ENCODE data around the gene DRD2.

Gene DRD2

GRCh38 chr11:113373981-113374560 is 101.1 kb downstream of the DRD2 start:
- Histone ChIP-seq H3K27ac (no peak overlapping the region), H3K4me3 (ENCODE audit: low read depth, low read length) (no peak overlapping the region), H3K27me3 (replicated peaks) (no peaks in the 10 kb centered on the region), H3K36me3 (replicated peaks) (no peaks in the 10 kb centered on the region)
- in situ Hi-C loops (cut with HindIII; ENCODE audit: low pct_ligation_motif_present, low sequenced_read_pairs), result no loop called here
- no peak for DNase-seq
- no peak for TF ChIP-seq CTCF (IDR thresholded peaks at IDR 0.05; ENCODE audit: low read depth, low read length, missing control alignments)

GRCh38 chr11:113373306-113373705 is 101.9 kb downstream of the DRD2 start:
- no peak for TF ChIP-seq CTCF (IDR thresholded peaks at IDR 0.05; ENCODE audit: low read depth, low read length, missing control alignments)

GRCh38 chr11:113372309-113372708 is 102.9 kb downstream of the DRD2 start:
- DNase-seq, result no peak
- Histone ChIP-seq H3K27me3 (replicated peaks) (no peaks in the 10 kb centered on the region), H3K36me3 (replicated peaks) (no peaks in the 10 kb centered on the region), H3K4me3 (ENCODE audit: low read depth, low read length) (no peak overlapping the region), H3K27ac (no peak overlapping the region)
- in situ Hi-C loops (cut with HindIII; ENCODE audit: low pct_ligation_motif_present, low sequenced_read_pairs), result no loop called here
- TF ChIP-seq CTCF (IDR thresholded peaks at IDR 0.05; ENCODE audit: low read depth, low read length, missing control alignments), result peak; percentile 52

More at GRCh38 chr11:113373306-113373705, 101.9 kb downstream of the DRD2 start:
- no peaks in the 10 kb centered on the region for H3K27me3 ChIP-seq (replicated peaks)
- no peaks in the 10 kb centered on the region for H3K36me3 ChIP-seq (replicated peaks)
- in situ Hi-C loops (cut with HindIII; ENCODE audit: low pct_ligation_motif_present, low sequenced_read_pairs), result no loop called here
- DNase-seq, result peak; percentile 15
- no peak overlapping the region for H3K27ac ChIP-seq
- H3K4me3 ChIP-seq (ENCODE audit: low read depth, low read length), result no peak overlapping the region

- no peak for DNase-seq
- in situ Hi-C loops (cut with HindIII; ENCODE audit: low pct_ligation_motif_present, low sequenced_read_pairs), result no loop called here
- H3K27ac ChIP-seq, result no peak overlapping the region
- TF ChIP-seq CTCF (IDR thresholded peaks at IDR 0.05; ENCODE audit: low read depth, low read length, missing control alignments), result no peak
- H3K36me3 ChIP-seq (replicated peaks), result no peaks in the 10 kb centered on the region
- no peak overlapping the region for H3K4me3 ChIP-seq (ENCODE audit: low read depth, low read length)
- H3K27me3 ChIP-seq (replicated peaks), result no peaks in the 10 kb centered on the region
These were observed 104.6 kb downstream of the DRD2 start for GRCh38 chr11:113370634-113371033.

GRCh38 chr11:113369411-113369810 is 105.8 kb downstream of the DRD2 start:
- no peak for TF ChIP-seq CTCF (IDR thresholded peaks at IDR 0.05; ENCODE audit: low read depth, low read length, missing control alignments)
- in situ Hi-C loops (cut with HindIII; ENCODE audit: low pct_ligation_motif_present, low sequenced_read_pairs), result no loop called here
- no peaks in the 10 kb centered on the region for H3K36me3 ChIP-seq (replicated peaks)
- no peak overlapping the region for H3K4me3 ChIP-seq (ENCODE audit: low read depth, low read length)
- DNase-seq, result no peak
- no peak overlapping the region for H3K27ac ChIP-seq
- no peaks in the 10 kb centered on the region for H3K27me3 ChIP-seq (replicated peaks)

- no peak for TF ChIP-seq CTCF (IDR thresholded peaks at IDR 0.05; ENCODE audit: low read depth, low read length, missing control alignments)
- in situ Hi-C loops (cut with HindIII; ENCODE audit: low pct_ligation_motif_present, low sequenced_read_pairs), result no loop called here
- H3K36me3 ChIP-seq (replicated peaks), result no peaks in the 10 kb centered on the region
- DNase-seq, result no peak
- no peak overlapping the region for H3K4me3 ChIP-seq (ENCODE audit: low read depth, low read length)
- H3K27ac ChIP-seq, result no peak overlapping the region
- H3K27me3 ChIP-seq (replicated peaks), result no peaks in the 10 kb centered on the region
These were observed 109.3 kb downstream of the DRD2 start for GRCh38 chr11:113365895-113366294.
